HG03135 (cell line): ENCODE results near the gene CALD1.
A peak's percentile ranks its signal among the peaks of the same experiment; 100 is the strongest.

Source experiments
- ATAC-seq: cut with Tn5 transposase; IDR thresholded peaks from one replicate; pipeline ENCODE4 v1.9.1; 2021; ENCODE audit warnings: mild to moderate bottlenecking, moderate library complexity; ENCODE audit not compliant: unreplicated experiment

The CALD1 gene

GRCh38 chr7:134758981-134759380 lies 20.5 kb upstream of the CALD1 start:
- no peak for ATAC-seq

GRCh38 chr7:134761266-134761665 lies 18.2 kb upstream of the CALD1 start:
- ATAC-seq = no peak

DNA sequence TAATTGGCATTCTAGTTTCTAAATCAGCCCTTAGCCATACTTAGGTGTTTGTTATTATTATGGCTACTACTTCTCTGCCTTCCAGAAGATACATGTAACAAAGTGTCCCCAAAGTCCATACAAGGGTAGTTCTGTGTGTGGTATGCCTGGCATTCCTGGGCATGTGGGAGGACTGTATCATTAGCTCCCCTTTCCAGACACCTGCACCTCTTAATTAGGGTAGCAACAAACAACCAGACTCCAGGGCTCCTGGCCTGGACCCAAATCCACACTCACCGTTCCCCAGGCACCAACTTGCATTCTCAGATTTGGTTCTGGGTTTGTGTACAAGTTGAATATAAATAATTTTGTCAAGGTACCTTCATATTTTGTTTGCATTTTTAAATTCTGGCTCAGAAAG lies 15.5 kb upstream of the CALD1 start:
- no peak for ATAC-seq

GRCh38 chr7:134764365-134764764 lies 15.1 kb upstream of the CALD1 start:
- no peak for ATAC-seq

GRCh38 chr7:134766779-134767519 lies 12.5 kb upstream of the CALD1 start:
- peak; percentile 86 for ATAC-seq

DNA sequence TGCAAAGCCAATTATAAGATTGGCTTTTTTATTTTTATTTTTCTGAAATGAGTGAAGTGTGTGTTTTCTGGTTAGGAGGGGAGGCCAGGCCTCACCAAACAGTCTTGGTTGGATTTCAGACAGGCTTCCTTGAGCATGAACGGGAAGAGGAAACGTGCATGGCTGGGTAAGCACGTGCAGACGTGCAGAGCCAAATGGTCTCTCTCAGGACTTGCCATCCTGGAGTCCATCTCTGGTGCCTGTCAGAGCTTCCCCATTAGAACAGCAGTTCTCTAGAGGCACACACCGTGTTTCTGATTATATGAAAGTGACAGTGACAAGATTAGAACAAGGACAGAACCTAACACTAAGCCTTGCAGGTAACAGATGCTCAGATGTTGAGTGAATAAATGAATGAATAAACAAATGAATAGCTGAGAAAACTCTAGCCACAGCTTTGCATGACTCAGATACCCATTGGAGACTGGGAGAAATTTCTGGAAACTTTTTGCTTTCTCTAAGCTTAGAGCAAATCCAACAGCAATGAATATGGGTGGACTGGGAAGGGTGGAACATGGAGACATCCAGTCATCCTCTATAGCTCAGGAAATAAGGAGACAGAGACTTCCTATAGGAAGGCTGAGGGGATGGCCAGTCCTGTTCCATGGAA lies 11.8 kb upstream of the CALD1 start:
- no peak for ATAC-seq

DNA sequence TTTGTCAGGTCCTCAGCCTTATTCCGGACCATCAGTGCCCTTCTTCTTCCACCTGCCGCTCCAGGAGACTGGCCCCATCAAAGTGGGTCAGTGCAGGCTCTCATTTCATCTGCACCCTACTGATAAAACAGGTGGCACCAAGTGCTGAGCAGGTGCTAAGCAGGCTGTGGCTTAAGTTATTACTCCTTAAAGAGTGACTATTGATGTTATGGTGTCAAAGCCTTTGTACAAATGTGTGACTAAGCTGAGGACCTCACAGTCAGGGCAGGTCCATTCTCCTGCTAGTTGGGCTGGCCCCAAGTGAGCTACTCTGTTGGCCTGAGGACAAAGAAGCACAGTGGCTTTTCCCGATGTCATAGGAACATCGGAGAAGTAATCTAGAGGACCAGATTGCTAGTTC lies 11.2 kb upstream of the CALD1 start:
- ATAC-seq = no peak

DNA sequence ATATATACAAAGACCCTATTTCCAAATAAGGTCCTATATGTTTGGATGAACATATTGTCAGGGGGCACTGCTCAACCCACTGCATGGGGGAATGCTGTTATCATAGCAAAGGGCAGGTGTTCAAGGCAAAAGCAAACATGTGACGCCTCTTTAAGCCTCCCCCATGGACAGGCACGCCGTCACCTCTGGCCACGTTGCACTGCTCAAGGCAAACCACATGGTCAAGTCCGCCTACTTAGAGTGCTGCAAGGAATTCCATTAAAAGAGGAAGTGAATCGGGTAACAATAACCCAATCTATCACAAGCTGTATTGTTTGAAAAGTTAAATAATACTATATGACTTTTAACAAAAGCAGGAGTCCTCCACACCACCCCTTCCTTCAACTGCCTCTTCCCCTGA lies 8.8 kb upstream of the CALD1 start:
- ATAC-seq = no peak

DNA sequence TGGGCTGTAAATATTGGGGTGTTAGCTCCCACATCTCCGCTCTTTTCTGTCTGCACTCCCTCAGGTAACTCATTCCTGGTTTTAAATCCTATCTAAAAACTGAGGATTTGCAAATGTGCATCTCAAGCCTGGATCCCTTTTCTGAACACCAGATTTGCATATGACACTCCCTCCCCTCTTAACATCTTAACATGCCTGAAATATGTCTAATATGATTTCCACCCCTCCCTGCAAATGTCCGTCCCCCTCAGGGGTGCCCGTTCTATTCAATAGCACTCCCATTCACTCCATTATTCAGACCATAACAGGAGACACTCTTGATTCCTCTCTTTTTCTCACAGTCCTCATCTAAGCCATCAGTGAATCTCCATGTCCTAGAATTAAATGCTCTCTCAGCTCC lies 8.3 kb upstream of the CALD1 start:
- ATAC-seq = no peak

DNA sequence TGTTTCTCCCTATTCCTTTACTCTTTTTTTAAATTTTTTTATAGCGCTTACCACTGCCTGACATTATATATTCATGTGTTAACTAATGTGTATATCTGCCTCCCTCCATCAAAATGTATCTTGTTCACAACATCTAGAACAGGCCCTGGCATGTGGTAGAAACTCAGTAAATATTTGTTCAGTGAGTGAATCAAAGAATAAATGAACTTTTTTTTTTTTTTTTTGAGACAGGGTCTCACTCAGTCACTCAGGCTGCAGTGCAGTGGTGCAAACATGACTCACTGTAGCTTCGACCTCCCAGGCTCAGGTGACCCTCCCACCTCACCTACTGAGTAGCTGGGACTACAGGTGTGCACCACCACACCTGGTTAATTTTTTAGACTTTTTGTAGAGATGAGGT lies 7.5 kb upstream of the CALD1 start:
- no peak for ATAC-seq

- ATAC-seq = no peak
These were observed 7.0 kb upstream of the CALD1 start for GRCh38 chr7:134772401-134772800.

DNA sequence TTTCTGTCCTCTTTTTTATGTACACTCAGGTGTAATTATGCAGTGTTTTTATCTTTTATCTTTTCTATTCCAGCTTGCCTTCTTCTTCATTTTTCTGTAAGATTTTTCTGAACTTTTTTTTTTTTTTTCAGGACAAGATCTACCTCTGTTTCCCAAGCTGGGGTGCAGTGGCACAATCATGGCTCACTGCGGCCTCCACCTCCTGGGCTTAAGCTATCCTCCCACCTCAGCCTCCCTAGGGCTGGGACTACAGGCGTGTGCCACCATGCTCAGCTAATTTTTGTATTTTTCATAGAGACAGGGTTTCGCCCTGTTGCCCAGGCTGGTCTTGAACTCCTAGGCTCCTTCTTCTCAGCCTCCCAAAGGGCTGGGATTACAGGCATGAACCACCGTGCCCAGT lies 6.3 kb upstream of the CALD1 start:
- no peak for ATAC-seq

- no peak for ATAC-seq
These were observed 5.3 kb upstream of the CALD1 start for GRCh38 chr7:134774119-134774518.

DNA sequence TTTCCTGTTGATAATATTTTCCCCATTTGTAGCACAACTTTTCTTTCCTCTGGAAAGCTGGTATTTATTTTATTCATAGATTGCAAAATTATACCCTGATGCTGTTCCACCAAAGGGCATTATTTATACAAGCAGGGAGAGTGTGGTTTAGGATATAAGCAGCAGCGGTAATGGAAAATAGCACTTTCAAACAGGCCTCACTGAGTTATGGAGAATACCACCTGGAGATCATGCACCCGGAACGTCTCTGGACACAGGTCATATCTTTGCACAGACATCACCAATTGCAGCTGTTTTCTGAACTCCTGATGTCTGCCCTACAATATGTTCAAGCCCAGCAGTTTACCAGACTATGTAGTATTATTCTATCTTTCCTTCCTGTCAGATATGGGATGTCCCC lies 2.0 kb upstream of the CALD1 start:
- ATAC-seq = no peak

GRCh38 chr7:134777908-134778580 lies 1.4 kb upstream of the CALD1 start:
- no peak for ATAC-seq

GRCh38 chr7:134779741-134780065 lies 269 bp downstream of the CALD1 start:
- ATAC-seq = no peak

DNA sequence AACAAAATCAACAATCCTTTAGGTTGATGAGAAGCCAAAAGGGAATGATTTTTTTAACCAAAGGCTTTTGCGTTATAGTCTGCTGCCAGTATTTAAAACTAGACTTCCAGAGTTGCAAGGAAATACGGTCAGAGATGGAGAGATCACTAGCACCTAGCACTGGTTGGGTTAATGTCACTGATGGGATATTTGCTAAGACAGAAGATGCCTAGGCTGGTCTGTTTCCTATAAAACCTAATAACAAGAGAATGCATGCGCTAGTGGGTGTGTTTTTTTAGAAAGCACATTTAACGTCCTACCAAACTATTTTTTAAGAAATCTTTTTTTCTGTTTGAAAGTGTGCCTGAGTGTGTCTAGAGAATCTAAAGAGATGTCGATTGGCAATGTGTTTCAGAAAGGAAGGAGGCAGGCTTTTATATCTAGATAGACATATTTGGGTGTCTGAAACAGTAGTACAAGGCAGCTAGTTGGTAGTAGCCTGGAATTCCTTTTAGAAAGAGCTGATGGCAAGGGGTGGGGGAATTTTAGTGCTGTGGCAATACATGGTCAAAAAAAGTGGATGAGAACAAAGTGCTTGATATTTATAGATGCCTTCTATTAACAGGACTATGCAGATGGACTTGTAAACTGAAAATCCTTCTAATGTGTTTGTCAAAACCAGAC lies 863 bp downstream of the CALD1 start:
- no peak for ATAC-seq

GRCh38 chr7:134781171-134781570 lies 1.7 kb downstream of the CALD1 start:
- no peak for ATAC-seq

GRCh38 chr7:134782121-134782623 lies 2.7 kb downstream of the CALD1 start:
- peak; percentile 78 for ATAC-seq

DNA sequence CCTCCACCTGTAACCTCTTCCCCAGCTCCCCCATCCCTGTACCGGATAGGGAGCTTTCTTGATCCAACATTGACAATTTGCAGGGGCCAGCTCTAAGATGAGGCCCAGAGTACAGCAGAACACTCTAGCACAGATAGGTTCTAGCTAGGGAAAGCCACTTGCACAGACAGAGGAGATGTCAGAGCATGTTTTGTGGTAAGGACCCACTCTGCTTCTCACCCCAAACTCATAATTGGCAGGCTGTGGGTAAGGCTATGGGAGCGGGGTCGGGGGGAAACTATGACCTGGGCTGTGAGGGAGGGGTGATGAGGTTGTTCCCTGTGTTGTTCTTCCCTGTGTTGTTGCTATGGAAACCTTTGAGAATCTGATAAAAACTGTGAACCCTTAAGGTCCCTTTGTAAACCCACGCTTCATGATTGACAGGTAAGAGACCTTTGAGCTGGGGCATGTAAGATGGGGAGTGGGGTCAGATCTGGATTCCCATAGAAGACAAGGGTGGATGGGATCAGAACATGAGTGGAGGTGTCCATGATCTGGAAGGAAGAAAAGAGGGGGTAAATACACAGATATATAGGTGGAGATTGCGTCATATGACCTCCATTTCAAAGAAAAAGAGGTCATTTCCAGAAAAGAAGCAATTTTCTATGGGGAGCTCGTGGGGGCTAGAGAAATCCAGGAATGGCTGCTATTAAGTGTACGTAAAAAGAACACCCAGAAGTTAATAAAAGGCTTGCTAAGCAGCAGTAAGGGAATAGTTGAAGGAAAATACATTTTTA lies 4.0 kb downstream of the CALD1 start:
- no peak for ATAC-seq
